ENCODE measurements around the gene CREB5. TPM values are rescaled to one million over a fixed set of nuclear protein-coding genes. Genes with fewer than 3 reads are reported as not detected.

Gene CREB5
- total RNA-seq, 1 experiment from 2014 or later: 0.49 TPM

GRCh38 chr7:28582226-28582625 is 169.9 kb downstream of the CREB5 start (continued):
- TF ChIP-seq CBX3 (IDR thresholded peaks at IDR 0.05; ENCODE audit: low read depth): no peak
- no peak for TF ChIP-seq ZNF274 (IDR thresholded peaks at IDR 0.05; ENCODE audit: low read depth, low read length)

GRCh38 chr7:28584235-28584634 is 171.9 kb downstream of the CREB5 start:
- H3K79me2 ChIP-seq (ENCODE audit: insufficient read depth, low read length): no peaks in the 10 kb centered on the region

GRCh38 chr7:28586736-28587135 is 174.4 kb downstream of the CREB5 start:
- RAD21 ChIA-PET (ENCODE audit: low non-redundant PET in 1 of 2, low total read pairs in 2 of 2, uncharacterized antibody in 2 of 2, unreplicated experiment in 2 of 2): no interaction called here
- no peak for ATAC-seq
- Histone ChIP-seq H4K20me1 (ENCODE audit: insufficient read depth) (no peaks in the 10 kb centered on the region), H3K9me2 (ENCODE audit: insufficient read depth) (no peaks in the 10 kb centered on the region), H3K27me3 (ENCODE audit: insufficient read depth, low read length) (peaks cover 26% of the 10 kb centered on the region), H3K4me2 (ENCODE audit: low read length) (no peak overlapping the region), H2AFZ (ENCODE audit: low read depth, low read length, poor library complexity, severe bottlenecking) (no peak overlapping the region), H3K9me3 (ENCODE audit: control insufficient read depth in 1 of 2, insufficient read depth in 1 of 2, low read depth in 1 of 2, low read length in 2 of 2) (no peaks in the 10 kb centered on the region), H3K4me1 (ENCODE audit: control insufficient read depth in 1 of 2, insufficient read depth in 2 of 2, low read length in 2 of 2) (0 out of 4 replicates have a peak, but pooled peaks cover 2 to 4% of the 10 kb centered on the region in 2 experiments), H3K27ac (ENCODE audit: low read depth, low read length) (no peak overlapping the region), H3K36me3 (ENCODE audit: control insufficient read depth in 1 of 2, insufficient read depth in 2 of 2, low read length in 2 of 2) (no peaks in the 10 kb centered on the region), H3K4me3 (replicated peaks in 1 of 2; ENCODE audit: low read depth in 1 of 2, low read length in 2 of 2) (no peak overlapping the region), H3K9ac (ENCODE audit: low read length) (no peak overlapping the region), H3K79me2 (ENCODE audit: insufficient read depth, low read length) (no peaks in the 10 kb centered on the region)
- DNase-seq (ENCODE audit: low read depth, low spot score): no peak
- CTCF ChIA-PET: no interaction called here
- intact Hi-C loops (cut with micrococcal nuclease): no loop called here
- POLR2A ChIA-PET: no interaction called here
- no TSS peak for BruUV-seq (replicated peaks)
- TF ChIP-seq POLR2AphosphoS5 (IDR thresholded peaks at IDR 0.05; ENCODE audit: low read depth, low read length) (no peak), POLR2A (IDR thresholded peaks at IDR 0.05; ENCODE audit: borderline replicate concordance, extremely low read depth, insufficient read depth, insufficient read length) (no peak), MAX (IDR thresholded peaks at IDR 0.05) (no peak), SRF (IDR thresholded peaks at IDR 0.05; ENCODE audit: low read depth) (no peak), SP1 (IDR thresholded peaks at IDR 0.05; ENCODE audit: low read depth) (no peak), EGR1 (IDR thresholded peaks at IDR 0.05; ENCODE audit: low read depth) (no peak), ZFX (IDR thresholded peaks at IDR 0.05) (no peak), CBX3 (IDR thresholded peaks at IDR 0.05; ENCODE audit: low read depth) (no peak), ZBTB33 (IDR thresholded peaks at IDR 0.05; ENCODE audit: extremely low read depth, insufficient replicate concordance, low read length) (no peak), CTCF (IDR thresholded peaks at IDR 0.05 in 2 of 3, conservative IDR thresholded peaks at IDR 0.05 in 1 of 3; ENCODE audit: borderline replicate concordance in 1 of 3, insufficient read depth in 1 of 3, low read depth in 2 of 3, low read length in 2 of 3) (no peak)

More at GRCh38 chr7:28584235-28584634, 171.9 kb downstream of the CREB5 start:
- Histone ChIP-seq H2AFZ (ENCODE audit: low read depth, low read length, poor library complexity, severe bottlenecking) (no peak overlapping the region), H4K20me1 (ENCODE audit: insufficient read depth) (no peaks in the 10 kb centered on the region), H3K4me2 (ENCODE audit: low read length) (no peak overlapping the region), H3K36me3 (ENCODE audit: control insufficient read depth in 1 of 2, insufficient read depth in 2 of 2, low read length in 2 of 2) (no peaks in the 10 kb centered on the region), H3K9me3 (ENCODE audit: control insufficient read depth in 1 of 2, insufficient read depth in 1 of 2, low read depth in 1 of 2, low read length in 2 of 2) (no peaks in the 10 kb centered on the region), H3K9me2 (ENCODE audit: insufficient read depth) (no peaks in the 10 kb centered on the region), H3K4me3 (replicated peaks in 1 of 2; ENCODE audit: low read depth in 1 of 2, low read length in 2 of 2) (no peak overlapping the region), H3K27me3 (ENCODE audit: insufficient read depth, low read length) (peaks cover 45% of the 10 kb centered on the region), H3K9ac (ENCODE audit: low read length) (no peak overlapping the region), H3K4me1 (ENCODE audit: control insufficient read depth in 1 of 2, insufficient read depth in 2 of 2, low read length in 2 of 2) (0 out of 4 replicates have a peak, but pooled peaks cover 2 to 4% of the 10 kb centered on the region in 2 experiments), H3K27ac (ENCODE audit: low read depth, low read length) (no peak overlapping the region)
- DNase-seq (ENCODE audit: low read depth, low spot score): no peak
- RAD21 ChIA-PET (ENCODE audit: low non-redundant PET in 1 of 2, low total read pairs in 2 of 2, uncharacterized antibody in 2 of 2, unreplicated experiment in 2 of 2): no interaction called here
- CTCF ChIA-PET: no interaction called here
- POLR2A ChIA-PET: no interaction called here
- intact Hi-C loops (cut with micrococcal nuclease): no loop called here
- no TSS peak for BruUV-seq (replicated peaks)
- TF ChIP-seq POLR2AphosphoS5 (IDR thresholded peaks at IDR 0.05; ENCODE audit: low read depth, low read length): no peak
- TF ChIP-seq EZH2 (IDR thresholded peaks at IDR 0.05): no peak
- no peak for ATAC-seq
